Measurements from ENCODE around the gene SPG21.

SPG21 gene

DNA sequence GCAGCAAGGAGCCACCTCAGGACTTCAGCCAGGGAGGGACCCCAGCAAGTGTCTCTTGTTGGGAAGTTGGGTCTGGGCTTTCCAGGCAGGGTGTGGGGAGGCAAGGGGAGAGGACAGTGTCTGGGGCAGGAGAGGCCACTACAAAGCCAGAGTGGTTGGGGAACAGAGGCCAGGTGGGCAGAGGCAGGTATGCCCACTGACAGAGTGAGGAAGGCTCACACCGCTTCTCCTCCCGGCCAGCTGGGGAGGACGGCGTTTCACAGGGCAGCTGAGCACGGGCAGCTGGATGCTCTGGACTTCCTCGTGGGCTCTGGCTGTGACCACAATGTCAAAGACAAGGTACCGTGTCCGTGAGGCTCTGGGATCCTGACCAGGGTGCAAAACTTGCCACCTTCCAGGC is 63.1 kb downstream of the SPG21 start:
- H3K36me3 ChIP-seq (ENCODE audit: control insufficient read depth in 2 of 2, insufficient read depth in 1 of 2, low read length in 2 of 2): no peaks in the 10 kb centered on the region
- ChIA-PET POLR2A (no interaction called here), CTCF (no interaction called here)
- no peak overlapping the region for H3K27ac ChIP-seq (ENCODE audit: extremely low read depth, low read depth, low read length)
- TF ChIP-seq ZNF777 (tag by site-specific recombination; IDR thresholded peaks at IDR 0.05; ENCODE audit: borderline replicate concordance) (no peak), ZNF184 (tag by site-specific recombination; IDR thresholded peaks at IDR 0.05) (no peak), ZNF423 (tag by site-specific recombination; IDR thresholded peaks at IDR 0.05) (no peak), ZNF132 (tag by site-specific recombination; IDR thresholded peaks at IDR 0.05; ENCODE audit: borderline replicate concordance) (no peak), KLF16 (tag by site-specific recombination; IDR thresholded peaks at IDR 0.05) (no peak), BCL11A (tag by site-specific recombination; IDR thresholded peaks at IDR 0.05; ENCODE audit: low read depth) (no peak), TCF7L2 (IDR thresholded peaks at IDR 0.05; ENCODE audit: borderline replicate concordance, low read depth, low read length) (no peak), ZNF585B (tag by site-specific recombination; IDR thresholded peaks at IDR 0.05) (no peak), ZNF830 (tag by site-specific recombination; IDR thresholded peaks at IDR 0.05; ENCODE audit: low read depth) (no peak), ZNF654 (tag by site-specific recombination; IDR thresholded peaks at IDR 0.05; ENCODE audit: low read depth) (no peak), ZNF174 (tag by site-specific recombination; IDR thresholded peaks at IDR 0.05) (no peak), ZXDB (tag by site-specific recombination; IDR thresholded peaks at IDR 0.05) (no peak), SALL2 (tag by site-specific recombination; IDR thresholded peaks at IDR 0.05; ENCODE audit: borderline replicate concordance) (no peak), ZFHX2 (tag by site-specific recombination; conservative IDR thresholded peaks at IDR 0.05) (no peak), ZNF140 (tag by site-specific recombination; IDR thresholded peaks at IDR 0.05) (no peak), REPIN1 (tag by site-specific recombination; IDR thresholded peaks at IDR 0.05; ENCODE audit: low read depth) (no peak), ZFP41 (tag by site-specific recombination; IDR thresholded peaks at IDR 0.05; ENCODE audit: borderline replicate concordance) (no peak)
- TF ChIP-seq, protein P1, sequence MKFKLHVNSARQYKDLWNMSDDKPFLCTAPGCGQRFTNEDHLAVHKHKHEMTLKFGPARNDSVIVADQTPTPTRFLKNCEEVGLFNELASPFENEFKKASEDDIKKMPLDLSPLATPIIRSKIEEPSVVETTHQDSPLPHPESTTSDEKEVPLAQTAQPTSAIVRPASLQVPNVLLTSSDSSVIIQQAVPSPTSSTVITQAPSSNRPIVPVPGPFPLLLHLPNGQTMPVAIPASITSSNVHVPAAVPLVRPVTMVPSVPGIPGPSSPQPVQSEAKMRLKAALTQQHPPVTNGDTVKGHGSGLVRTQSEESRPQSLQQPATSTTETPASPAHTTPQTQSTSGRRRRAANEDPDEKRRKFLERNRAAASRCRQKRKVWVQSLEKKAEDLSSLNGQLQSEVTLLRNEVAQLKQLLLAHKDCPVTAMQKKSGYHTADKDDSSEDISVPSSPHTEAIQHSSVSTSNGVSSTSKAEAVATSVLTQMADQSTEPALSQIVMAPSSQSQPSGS (tag by site-specific recombination; IDR thresholded peaks at IDR 0.05; ENCODE audit: low read depth): no peak
- TF ChIP-seq, protein P2, sequence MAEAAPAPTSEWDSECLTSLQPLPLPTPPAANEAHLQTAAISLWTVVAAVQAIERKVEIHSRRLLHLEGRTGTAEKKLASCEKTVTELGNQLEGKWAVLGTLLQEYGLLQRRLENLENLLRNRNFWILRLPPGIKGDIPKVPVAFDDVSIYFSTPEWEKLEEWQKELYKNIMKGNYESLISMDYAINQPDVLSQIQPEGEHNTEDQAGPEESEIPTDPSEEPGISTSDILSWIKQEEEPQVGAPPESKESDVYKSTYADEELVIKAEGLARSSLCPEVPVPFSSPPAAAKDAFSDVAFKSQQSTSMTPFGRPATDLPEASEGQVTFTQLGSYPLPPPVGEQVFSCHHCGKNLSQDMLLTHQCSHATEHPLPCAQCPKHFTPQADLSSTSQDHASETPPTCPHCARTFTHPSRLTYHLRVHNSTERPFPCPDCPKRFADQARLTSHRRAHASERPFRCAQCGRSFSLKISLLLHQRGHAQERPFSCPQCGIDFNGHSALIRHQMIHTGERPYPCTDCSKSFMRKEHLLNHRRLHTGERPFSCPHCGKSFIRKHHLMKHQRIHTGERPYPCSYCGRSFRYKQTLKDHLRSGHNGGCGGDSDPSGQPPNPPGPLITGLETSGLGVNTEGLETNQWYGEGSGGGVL (tag by site-specific recombination; IDR thresholded peaks at IDR 0.05): no peak
- H3K4me3 ChIP-seq (ENCODE audit: low read depth, low read length): no peak overlapping the region
- H3K9me3 ChIP-seq (ENCODE audit: control insufficient read depth, insufficient read depth, low read depth, low read length): no peaks in the 10 kb centered on the region
- no peaks in the 10 kb centered on the region for H3K4me1 ChIP-seq (ENCODE audit: control insufficient read depth, insufficient read depth, low read length)

DNA sequence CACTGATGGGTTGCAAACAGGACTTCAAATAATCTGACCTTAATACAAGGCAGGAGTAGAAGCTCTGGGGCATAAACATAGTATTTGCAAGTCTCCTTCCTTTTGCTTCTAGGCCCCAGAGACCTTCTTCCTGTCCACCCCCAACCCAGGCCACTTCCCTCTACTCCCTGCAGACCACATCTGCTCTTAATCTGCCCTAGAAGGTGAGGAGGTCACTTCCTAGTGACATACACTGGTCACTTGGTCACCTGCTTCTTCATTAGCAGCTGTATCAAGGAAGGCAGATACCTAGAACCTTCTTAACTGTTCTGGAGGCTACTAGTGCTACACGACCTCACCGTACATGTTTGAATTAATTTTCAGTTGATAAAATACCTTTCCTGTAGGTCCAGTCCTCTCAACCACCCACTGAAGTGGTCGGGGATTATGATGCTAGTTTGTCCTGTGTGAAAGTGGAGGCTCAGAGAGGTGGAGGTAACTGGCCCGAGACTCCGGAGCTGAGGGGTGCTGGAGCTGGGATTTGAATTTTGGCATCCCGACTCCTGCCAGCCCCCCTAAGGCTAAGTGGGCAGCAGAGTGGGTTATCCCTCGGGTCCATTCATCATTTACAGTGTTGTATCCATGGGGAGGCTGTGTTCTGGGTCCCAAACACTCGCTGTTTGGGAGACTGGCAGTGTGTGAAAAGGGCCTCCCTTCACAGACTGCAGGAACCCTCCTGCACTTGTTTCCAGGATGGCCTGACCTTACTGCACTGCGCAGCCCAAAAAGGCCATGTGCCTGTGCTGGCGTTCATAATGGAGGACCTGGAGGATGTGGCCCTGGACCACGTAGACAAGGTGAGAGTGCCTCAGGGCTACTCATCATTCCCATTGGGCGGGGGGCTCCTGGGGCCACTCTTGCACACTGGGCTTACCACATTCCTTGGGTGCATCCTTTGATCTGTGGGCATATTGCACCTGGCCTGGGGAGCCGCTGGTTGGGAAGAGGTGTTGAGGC is 64.1 kb downstream of the SPG21 start:
- no peaks in the 10 kb centered on the region for H3K36me3 ChIP-seq (ENCODE audit: control insufficient read depth in 2 of 2, insufficient read depth in 1 of 2, low read length in 2 of 2)
- H3K27ac ChIP-seq (ENCODE audit: extremely low read depth, low read depth, low read length): no peak overlapping the region
- no peaks in the 10 kb centered on the region for H3K9me3 ChIP-seq (ENCODE audit: control insufficient read depth, insufficient read depth, low read depth, low read length)
- H3K4me1 ChIP-seq (ENCODE audit: control insufficient read depth, insufficient read depth, low read length): no peaks in the 10 kb centered on the region
- ChIA-PET POLR2A (no interaction called here), CTCF (no interaction called here)
- no peak overlapping the region for H3K4me3 ChIP-seq (ENCODE audit: low read depth, low read length)
- no peak for TF ChIP-seq ZNF510 (tag by site-specific recombination; IDR thresholded peaks at IDR 0.05; ENCODE audit: insufficient replicate concordance)
- no peak for TF ChIP-seq ZNF248 (tag by site-specific recombination; IDR thresholded peaks at IDR 0.05)
- no peak for TF ChIP-seq ZNF114 (tag by site-specific recombination; IDR thresholded peaks at IDR 0.05)
- TF ChIP-seq ZSCAN23 (tag by site-specific recombination; IDR thresholded peaks at IDR 0.05): no peak
- no peak for TF ChIP-seq ZBTB21 (tag by site-specific recombination; IDR thresholded peaks at IDR 0.05)
- TF ChIP-seq, protein P3, sequence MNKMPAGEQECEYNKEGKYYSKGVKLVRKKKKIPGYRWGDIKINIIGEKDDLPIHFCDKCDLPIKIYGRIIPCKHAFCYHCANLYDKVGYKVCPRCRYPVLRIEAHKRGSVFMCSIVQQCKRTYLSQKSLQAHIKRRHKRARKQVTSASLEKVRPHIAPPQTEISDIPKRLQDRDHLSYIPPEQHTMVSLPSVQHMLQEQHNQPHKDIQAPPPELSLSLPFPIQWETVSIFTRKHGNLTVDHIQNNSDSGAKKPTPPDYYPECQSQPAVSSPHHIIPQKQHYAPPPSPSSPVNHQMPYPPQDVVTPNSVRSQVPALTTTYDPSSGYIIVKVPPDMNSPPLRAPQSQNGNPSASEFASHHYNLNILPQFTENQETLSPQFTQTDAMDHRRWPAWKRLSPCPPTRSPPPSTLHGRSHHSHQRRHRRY (tag by site-specific recombination; IDR thresholded peaks at IDR 0.05): no peak
- TF ChIP-seq ZFP41 (tag by site-specific recombination; IDR thresholded peaks at IDR 0.05; ENCODE audit: borderline replicate concordance): no peak
- TF ChIP-seq, protein P4, sequence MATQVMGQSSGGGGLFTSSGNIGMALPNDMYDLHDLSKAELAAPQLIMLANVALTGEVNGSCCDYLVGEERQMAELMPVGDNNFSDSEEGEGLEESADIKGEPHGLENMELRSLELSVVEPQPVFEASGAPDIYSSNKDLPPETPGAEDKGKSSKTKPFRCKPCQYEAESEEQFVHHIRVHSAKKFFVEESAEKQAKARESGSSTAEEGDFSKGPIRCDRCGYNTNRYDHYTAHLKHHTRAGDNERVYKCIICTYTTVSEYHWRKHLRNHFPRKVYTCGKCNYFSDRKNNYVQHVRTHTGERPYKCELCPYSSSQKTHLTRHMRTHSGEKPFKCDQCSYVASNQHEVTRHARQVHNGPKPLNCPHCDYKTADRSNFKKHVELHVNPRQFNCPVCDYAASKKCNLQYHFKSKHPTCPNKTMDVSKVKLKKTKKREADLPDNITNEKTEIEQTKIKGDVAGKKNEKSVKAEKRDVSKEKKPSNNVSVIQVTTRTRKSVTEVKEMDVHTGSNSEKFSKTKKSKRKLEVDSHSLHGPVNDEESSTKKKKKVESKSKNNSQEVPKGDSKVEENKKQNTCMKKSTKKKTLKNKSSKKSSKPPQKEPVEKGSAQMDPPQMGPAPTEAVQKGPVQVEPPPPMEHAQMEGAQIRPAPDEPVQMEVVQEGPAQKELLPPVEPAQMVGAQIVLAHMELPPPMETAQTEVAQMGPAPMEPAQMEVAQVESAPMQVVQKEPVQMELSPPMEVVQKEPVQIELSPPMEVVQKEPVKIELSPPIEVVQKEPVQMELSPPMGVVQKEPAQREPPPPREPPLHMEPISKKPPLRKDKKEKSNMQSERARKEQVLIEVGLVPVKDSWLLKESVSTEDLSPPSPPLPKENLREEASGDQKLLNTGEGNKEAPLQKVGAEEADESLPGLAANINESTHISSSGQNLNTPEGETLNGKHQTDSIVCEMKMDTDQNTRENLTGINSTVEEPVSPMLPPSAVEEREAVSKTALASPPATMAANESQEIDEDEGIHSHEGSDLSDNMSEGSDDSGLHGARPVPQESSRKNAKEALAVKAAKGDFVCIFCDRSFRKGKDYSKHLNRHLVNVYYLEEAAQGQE (tag by site-specific recombination; IDR thresholded peaks at IDR 0.05): no peak
- TF ChIP-seq KLF7 (tag by site-specific recombination; IDR thresholded peaks at IDR 0.05; ENCODE audit: borderline replicate concordance): no peak
- no peak for TF ChIP-seq ZNF514 (tag by site-specific recombination; IDR thresholded peaks at IDR 0.05)
